ENCODE results near the gene SLC12A6.

The SLC12A6 gene

GRCh38 chr15:34366271-34367065 is 28.9 kb upstream of the SLC12A6 start (continued):
- TF ChIP-seq ZSCAN16 (tag by site-specific recombination; IDR thresholded peaks at IDR 0.05) (no peak), SP7 (tag by site-specific recombination; IDR thresholded peaks at IDR 0.05) (peak; percentile 55; the same call in 1 of the 2 replicates), PRDM1 (tag by site-specific recombination; IDR thresholded peaks at IDR 0.05) (no peak), ZNF544 (tag by site-specific recombination; IDR thresholded peaks at IDR 0.05) (no peak), SP2 (tag by site-specific recombination; IDR thresholded peaks at IDR 0.05) (peak; percentile 75), ZNF174 (tag by site-specific recombination; IDR thresholded peaks at IDR 0.05) (no peak), EGR2 (tag by site-specific recombination; IDR thresholded peaks at IDR 0.05; ENCODE audit: low read depth) (peak; percentile 76), OSR2 (tag by site-specific recombination; IDR thresholded peaks at IDR 0.05) (no peak), ZNF354C (tag by site-specific recombination; IDR thresholded peaks at IDR 0.05; ENCODE audit: borderline replicate concordance, low read depth) (no peak), ZNF776 (tag by site-specific recombination; IDR thresholded peaks at IDR 0.05; ENCODE audit: borderline replicate concordance) (no peak), GLIS2 (tag by site-specific recombination; IDR thresholded peaks at IDR 0.05) (peak; percentile 71; the same call in 1 of the 2 replicates), ZNF398 (tag by site-specific recombination; IDR thresholded peaks at IDR 0.05) (peak; percentile 99), ZNF560 (tag by site-specific recombination; IDR thresholded peaks at IDR 0.05; ENCODE audit: borderline replicate concordance) (no peak), ZNF658 (tag by site-specific recombination; IDR thresholded peaks at IDR 0.05) (no peak), ZNF350 (tag by site-specific recombination; IDR thresholded peaks at IDR 0.05) (no peak), GFI1B (tag by site-specific recombination; IDR thresholded peaks at IDR 0.05) (no peak), ZNF140 (tag by site-specific recombination; IDR thresholded peaks at IDR 0.05) (no peak), ZBTB26 (tag by site-specific recombination; optimal IDR thresholded peaks at IDR 0.05) (peak; percentile 10), KLF1 (tag by site-specific recombination; IDR thresholded peaks at IDR 0.05) (peak; percentile 46; the same call in 1 of the 2 replicates), ZNF423 (tag by site-specific recombination; IDR thresholded peaks at IDR 0.05) (no peak), ZNF335 (tag by site-specific recombination; conservative IDR thresholded peaks at IDR 0.05) (no peak; the same call in none of the 2 replicates), GLI4 (tag by site-specific recombination; IDR thresholded peaks at IDR 0.05) (no peak), ZNF433 (tag by site-specific recombination; IDR thresholded peaks at IDR 0.05; ENCODE audit: low read depth) (no peak)
- TF ChIP-seq, protein P1, sequence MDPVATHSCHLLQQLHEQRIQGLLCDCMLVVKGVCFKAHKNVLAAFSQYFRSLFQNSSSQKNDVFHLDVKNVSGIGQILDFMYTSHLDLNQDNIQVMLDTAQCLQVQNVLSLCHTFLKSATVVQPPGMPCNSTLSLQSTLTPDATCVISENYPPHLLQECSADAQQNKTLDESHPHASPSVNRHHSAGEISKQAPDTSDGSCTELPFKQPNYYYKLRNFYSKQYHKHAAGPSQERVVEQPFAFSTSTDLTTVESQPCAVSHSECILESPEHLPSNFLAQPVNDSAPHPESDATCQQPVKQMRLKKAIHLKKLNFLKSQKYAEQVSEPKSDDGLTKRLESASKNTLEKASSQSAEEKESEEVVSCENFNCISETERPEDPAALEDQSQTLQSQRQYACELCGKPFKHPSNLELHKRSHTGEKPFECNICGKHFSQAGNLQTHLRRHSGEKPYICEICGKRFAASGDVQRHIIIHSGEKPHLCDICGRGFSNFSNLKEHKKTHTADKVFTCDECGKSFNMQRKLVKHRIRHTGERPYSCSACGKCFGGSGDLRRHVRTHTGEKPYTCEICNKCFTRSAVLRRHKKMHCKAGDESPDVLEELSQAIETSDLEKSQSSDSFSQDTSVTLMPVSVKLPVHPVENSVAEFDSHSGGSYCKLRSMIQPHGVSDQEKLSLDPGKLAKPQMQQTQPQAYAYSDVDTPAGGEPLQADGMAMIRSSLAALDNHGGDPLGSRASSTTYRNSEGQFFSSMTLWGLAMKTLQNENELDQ (tag by site-specific recombination; IDR thresholded peaks at IDR 0.05; ENCODE audit: low read depth): no peak
- TF ChIP-seq, protein P2, sequence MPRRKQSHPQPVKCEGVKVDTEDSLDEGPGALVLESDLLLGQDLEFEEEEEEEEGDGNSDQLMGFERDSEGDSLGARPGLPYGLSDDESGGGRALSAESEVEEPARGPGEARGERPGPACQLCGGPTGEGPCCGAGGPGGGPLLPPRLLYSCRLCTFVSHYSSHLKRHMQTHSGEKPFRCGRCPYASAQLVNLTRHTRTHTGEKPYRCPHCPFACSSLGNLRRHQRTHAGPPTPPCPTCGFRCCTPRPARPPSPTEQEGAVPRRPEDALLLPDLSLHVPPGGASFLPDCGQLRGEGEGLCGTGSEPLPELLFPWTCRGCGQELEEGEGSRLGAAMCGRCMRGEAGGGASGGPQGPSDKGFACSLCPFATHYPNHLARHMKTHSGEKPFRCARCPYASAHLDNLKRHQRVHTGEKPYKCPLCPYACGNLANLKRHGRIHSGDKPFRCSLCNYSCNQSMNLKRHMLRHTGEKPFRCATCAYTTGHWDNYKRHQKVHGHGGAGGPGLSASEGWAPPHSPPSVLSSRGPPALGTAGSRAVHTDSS (tag by site-specific recombination; IDR thresholded peaks at IDR 0.05): no peak
- TF ChIP-seq, protein P3, sequence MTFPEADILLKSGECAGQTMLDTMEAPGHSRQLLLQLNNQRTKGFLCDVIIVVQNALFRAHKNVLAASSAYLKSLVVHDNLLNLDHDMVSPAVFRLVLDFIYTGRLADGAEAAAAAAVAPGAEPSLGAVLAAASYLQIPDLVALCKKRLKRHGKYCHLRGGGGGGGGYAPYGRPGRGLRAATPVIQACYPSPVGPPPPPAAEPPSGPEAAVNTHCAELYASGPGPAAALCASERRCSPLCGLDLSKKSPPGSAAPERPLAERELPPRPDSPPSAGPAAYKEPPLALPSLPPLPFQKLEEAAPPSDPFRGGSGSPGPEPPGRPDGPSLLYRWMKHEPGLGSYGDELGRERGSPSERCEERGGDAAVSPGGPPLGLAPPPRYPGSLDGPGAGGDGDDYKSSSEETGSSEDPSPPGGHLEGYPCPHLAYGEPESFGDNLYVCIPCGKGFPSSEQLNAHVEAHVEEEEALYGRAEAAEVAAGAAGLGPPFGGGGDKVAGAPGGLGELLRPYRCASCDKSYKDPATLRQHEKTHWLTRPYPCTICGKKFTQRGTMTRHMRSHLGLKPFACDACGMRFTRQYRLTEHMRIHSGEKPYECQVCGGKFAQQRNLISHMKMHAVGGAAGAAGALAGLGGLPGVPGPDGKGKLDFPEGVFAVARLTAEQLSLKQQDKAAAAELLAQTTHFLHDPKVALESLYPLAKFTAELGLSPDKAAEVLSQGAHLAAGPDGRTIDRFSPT (tag by site-specific recombination; IDR thresholded peaks at IDR 0.05): no peak
- TF ChIP-seq, protein P4, sequence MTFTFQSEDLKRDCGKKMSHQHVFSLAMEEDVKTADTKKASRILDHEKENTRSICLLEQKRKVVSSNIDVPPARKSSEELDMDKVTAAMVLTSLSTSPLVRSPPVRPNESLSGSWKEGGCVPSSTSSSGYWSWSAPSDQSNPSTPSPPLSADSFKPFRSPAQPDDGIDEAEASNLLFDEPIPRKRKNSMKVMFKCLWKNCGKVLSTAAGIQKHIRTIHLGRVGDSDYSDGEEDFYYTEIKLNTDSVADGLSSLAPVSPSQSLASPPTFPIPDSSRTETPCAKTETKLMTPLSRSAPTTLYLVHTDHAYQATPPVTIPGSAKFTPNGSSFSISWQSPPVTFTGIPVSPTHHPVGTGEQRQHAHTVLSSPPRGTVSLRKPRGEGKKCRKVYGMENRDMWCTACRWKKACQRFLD (tag by site-specific recombination; IDR thresholded peaks at IDR 0.05): no peak
- TF ChIP-seq, protein P5, sequence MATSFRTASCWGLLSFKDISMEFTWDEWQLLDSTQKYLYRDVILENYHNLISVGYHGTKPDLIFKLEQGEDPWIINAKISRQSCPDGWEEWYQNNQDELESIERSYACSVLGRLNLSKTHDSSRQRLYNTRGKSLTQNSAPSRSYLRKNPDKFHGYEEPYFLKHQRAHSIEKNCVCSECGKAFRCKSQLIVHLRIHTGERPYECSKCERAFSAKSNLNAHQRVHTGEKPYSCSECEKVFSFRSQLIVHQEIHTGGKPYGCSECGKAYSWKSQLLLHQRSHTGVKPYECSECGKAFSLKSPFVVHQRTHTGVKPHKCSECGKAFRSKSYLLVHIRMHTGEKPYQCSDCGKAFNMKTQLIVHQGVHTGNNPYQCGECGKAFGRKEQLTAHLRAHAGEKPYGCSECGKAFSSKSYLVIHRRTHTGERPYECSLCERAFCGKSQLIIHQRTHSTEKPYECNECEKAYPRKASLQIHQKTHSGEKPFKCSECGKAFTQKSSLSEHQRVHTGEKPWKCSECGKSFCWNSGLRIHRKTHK (tag by site-specific recombination; IDR thresholded peaks at IDR 0.05): no peak
